Cardiac muscle cell (in vitro differentiated cells and primary cell): ENCODE measurements around the gene PINLYP. TPM values are rescaled to one million over a fixed set of nuclear protein-coding genes. Genes with fewer than 3 reads are reported as not detected.
"Not testable (repeated sequence)": the region's sequence is repeated elsewhere in the genome, so short reads cannot be mapped to it uniquely, and the experiment has no call there.

ENCODE experiments used
- DNase-seq, 2 donors: peaks; one replicate each; pipeline versions ENCODE4 v3.0.0 to v3.0.0-alpha.2; 2010 to 2017; ENCODE audit warnings: low read depth in 1 of 2, low spot score in 1 of 2
- H3K27ac ChIP-seq: fragments of 200-600 bp; sonication (generic); 2 replicates; pipeline ENCODE4 v1.5.1; 2016
- H3K27me3 ChIP-seq: fragments of 200-600 bp; sonication (generic); 2 replicates; pipeline ENCODE4 v1.6.0; 2016; ENCODE audit warnings: control low read depth
- H3K36me3 ChIP-seq: fragments of 200-600 bp; sonication (generic); 2 replicates; pipeline ENCODE4 v1.5.1; 2016; ENCODE audit warnings: control low read depth
- H3K4me1 ChIP-seq: fragments of 200-600 bp; sonication (generic); 2 replicates; pipeline ENCODE4 v1.8.1; 2017; ENCODE audit warnings: low read depth, mild to moderate bottlenecking, mixed run types
- H3K4me3 ChIP-seq: fragments of 200-600 bp; sonication (generic); 2 replicates; pipeline ENCODE4 v1.5.1; 2016; ENCODE audit warnings: mild to moderate bottlenecking
- H3K9me3 ChIP-seq: fragments of 200-600 bp; sonication (generic); 2 replicates; pipeline ENCODE4 v1.5.1; 2017; ENCODE audit warnings: low read depth, mild to moderate bottlenecking, control low read depth
- polyA plus RNA-seq: library from polyadenylated mRNA; unstranded; fragments of >200 nt; fragmentation: Nextera tagmentation; extraction: Ambion mirVana; gene quantifications from 2 replicates; pipeline ENCODE4 v1.2.1, GENCODE V29; 2016
- total RNA-seq: library from RNA; depleted of rRNA; stranded (reverse); fragments of >200 nt; gene quantifications from 2 replicates; pipeline ENCODE4 v1.2.3, GENCODE V29; 2016
- TF ChIP-seq, protein P1 (sequence below): IDR thresholded peaks from 2 replicates; pipeline ENCODE4 v1.5.1; 2012; ENCODE audit warnings: low read depth, mild to moderate bottlenecking, low read length

The PINLYP gene
- total and polyA plus RNA-seq, 2 experiments from 2014 or later: 8.7 to 12.1 TPM

DNA sequence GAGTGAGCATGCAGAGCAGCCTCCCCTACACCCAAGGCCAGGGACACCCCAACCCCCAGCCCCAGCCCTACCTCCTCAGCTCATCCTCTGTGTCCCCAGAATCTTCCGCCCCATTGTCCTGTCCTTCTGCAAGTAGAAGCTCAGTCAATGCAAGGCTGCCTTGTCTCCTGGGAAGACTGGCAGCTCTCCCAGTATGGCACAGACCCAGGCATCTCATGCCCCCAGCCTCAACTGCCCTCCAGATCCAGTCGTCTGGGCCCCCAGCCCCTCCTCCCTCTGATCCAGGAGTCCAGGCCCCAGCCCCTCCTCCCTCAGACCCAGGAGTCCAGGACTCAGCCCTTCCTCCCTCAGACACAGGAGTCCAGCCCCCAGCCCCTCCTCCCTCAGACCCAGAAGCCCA, 29.6 kb upstream of the PINLYP start:
- Histone ChIP-seq H3K27ac (no peak overlapping the region), H3K27me3 (no peaks in the 10 kb centered on the region), H3K36me3 (peaks cover 43% of the 10 kb centered on the region), H3K4me3 (no peak overlapping the region), H3K9me3 (no peaks in the 10 kb centered on the region), H3K4me1 (no peaks in the 10 kb centered on the region)
- DNase-seq: no peak
- TF ChIP-seq, protein P1, sequence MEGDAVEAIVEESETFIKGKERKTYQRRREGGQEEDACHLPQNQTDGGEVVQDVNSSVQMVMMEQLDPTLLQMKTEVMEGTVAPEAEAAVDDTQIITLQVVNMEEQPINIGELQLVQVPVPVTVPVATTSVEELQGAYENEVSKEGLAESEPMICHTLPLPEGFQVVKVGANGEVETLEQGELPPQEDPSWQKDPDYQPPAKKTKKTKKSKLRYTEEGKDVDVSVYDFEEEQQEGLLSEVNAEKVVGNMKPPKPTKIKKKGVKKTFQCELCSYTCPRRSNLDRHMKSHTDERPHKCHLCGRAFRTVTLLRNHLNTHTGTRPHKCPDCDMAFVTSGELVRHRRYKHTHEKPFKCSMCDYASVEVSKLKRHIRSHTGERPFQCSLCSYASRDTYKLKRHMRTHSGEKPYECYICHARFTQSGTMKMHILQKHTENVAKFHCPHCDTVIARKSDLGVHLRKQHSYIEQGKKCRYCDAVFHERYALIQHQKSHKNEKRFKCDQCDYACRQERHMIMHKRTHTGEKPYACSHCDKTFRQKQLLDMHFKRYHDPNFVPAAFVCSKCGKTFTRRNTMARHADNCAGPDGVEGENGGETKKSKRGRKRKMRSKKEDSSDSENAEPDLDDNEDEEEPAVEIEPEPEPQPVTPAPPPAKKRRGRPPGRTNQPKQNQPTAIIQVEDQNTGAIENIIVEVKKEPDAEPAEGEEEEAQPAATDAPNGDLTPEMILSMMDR: no peak

DNA sequence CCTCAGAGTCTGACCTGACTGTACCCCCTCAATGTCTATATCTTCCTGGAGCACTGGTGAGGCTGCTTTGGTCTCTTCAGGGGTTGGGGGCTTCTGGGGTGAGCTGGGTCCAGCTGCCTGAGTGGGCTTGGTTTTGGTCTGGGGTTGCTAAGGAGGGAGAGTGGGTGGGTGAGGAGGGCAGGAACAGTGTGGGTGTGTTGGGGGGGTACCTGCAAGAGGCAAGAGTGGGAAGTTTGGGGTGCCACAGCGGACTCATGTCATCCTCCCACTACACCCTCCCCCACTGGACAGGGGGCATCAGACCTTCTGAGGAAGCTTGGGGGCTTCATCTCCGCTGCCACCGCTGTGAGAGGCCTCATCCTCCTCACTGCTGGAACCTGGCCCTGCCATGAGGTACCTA, 29.0 kb upstream of the PINLYP start:
- H3K36me3 ChIP-seq: peaks cover 45% of the 10 kb centered on the region

DNA sequence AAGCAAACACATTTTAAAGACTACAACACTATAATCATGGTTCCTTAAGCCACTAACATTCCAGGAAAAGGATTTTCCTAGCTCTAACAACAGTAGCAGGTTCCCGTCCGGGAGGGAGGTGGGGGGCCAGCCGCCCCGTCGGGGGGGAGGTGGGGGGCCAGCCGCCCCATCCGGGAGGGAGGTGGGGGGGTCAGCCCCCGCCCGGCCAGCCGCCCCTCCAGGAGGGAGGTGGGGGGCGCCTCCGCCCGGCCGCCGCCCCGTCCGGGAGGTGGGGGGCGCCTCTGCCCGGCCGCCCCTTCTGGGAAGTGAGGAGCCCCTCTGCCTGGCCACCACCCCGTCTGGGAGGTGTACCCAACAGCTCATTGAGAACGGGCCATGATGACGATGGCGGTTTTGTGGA, 27.7 kb upstream of the PINLYP start:
- H3K36me3 ChIP-seq: peaks cover 44% of the 10 kb centered on the region
- not testable (repeated sequence) for H3K9me3 ChIP-seq, DNase-seq, H3K27me3 ChIP-seq, H3K4me1 ChIP-seq, H3K27ac ChIP-seq, H3K4me3 ChIP-seq

More for the DNA sequence above, 29.0 kb upstream of the PINLYP start:
- Histone ChIP-seq H3K27ac (no peak overlapping the region), H3K4me3 (no peak overlapping the region), H3K9me3 (no peaks in the 10 kb centered on the region), H3K27me3 (no peaks in the 10 kb centered on the region), H3K4me1 (no peaks in the 10 kb centered on the region)
- TF ChIP-seq, protein P1: no peak
- DNase-seq: no peak

DNA sequence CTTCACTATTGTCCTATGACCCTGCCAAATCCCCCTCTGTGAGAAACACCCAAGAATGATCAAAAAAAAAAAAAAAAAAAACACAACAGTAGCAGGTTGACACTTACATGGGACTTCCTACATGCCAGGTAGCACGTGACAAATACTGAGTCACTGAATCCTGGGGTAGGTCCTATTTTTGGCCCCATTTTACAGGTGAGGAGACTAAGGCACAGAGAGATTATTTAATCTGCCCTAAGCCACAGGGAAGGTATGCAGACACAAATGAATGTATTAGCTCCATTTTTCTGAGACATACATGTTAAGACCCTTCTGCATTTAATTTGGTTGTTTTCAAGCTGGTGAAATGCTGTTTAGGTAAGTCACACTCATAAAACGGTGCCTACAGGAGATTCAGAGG, 26.9 kb upstream of the PINLYP start:
- no peaks in the 10 kb centered on the region for H3K9me3 ChIP-seq
- H3K4me3 ChIP-seq: no peak overlapping the region
- H3K27me3 ChIP-seq: no peaks in the 10 kb centered on the region
- TF ChIP-seq, protein P1: no peak
- peaks cover 42% of the 10 kb centered on the region for H3K36me3 ChIP-seq
- no peaks in the 10 kb centered on the region for H3K4me1 ChIP-seq
- no peak overlapping the region for H3K27ac ChIP-seq
- DNase-seq: no peak

DNA sequence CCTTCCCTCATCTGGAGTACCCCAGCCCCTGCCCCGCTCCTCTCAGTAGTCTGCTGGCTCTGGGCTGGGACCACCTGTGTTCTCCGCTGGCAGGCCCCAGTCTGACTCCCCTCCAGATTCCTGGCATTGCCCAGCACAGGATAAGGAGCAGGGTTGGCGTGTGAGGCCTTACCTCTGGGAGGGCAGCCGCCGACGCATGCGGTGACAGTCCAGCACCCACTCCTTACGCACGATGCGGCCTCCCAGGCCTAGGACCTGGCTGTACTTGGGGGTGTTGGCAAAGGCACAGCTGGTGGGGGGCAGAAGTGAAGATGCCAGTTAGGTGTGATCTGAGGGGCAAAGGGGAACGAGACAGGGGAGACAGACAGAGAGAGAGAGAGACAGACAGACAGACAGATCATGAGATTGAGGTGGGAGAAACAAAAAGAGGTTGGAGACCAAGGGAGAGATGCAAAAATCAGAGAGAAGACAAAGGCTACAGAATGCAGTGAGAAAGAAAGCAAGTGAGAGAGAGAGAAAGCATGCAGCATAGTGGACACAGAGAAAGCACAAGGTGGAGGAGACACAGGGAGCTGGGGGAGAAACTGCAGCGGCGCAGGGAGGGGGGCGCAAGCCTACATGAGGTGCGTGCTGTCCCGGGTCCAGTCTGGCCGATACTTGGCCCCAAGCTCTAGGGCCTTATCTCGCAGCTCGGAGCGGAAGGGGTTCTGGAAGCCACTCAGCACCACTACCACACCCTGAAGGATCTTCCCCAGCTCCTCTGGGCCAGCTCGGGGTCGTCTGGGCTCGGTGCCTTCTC, 24.0 kb upstream of the PINLYP start:
- DNase-seq: no peak

DNA sequence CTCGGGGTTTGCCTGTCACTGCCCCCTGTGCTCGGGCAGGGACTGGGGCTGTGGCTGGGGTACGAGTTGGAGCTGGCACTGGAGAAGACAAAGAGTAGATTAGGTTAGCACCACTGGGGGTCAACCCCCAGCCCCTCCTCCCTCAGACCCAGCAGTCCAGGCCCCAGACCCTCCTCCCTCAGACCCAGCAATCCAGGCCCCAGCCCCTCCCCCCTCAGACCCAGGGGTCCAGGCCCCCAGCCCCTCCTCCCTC, 23.5 kb upstream of the PINLYP start:
- TF ChIP-seq, protein P1: no peak
- H3K4me1 ChIP-seq: no peaks in the 10 kb centered on the region
- no peak overlapping the region for H3K4me3 ChIP-seq
- DNase-seq: no peak
- H3K27me3 ChIP-seq: no peaks in the 10 kb centered on the region
- H3K36me3 ChIP-seq: peaks cover 32% of the 10 kb centered on the region
- H3K27ac ChIP-seq: no peak overlapping the region
- no peaks in the 10 kb centered on the region for H3K9me3 ChIP-seq

More for the DNA sequence above, 24.0 kb upstream of the PINLYP start:
- TF ChIP-seq, protein P1: no peak
- H3K9me3 ChIP-seq: no peaks in the 10 kb centered on the region
- no peaks in the 10 kb centered on the region for H3K27me3 ChIP-seq
- no peaks in the 10 kb centered on the region for H3K4me1 ChIP-seq
- H3K36me3 ChIP-seq: peaks cover 32% of the 10 kb centered on the region
- no peak overlapping the region for H3K4me3 ChIP-seq
- no peak overlapping the region for H3K27ac ChIP-seq
